Activated B cell treated with CpG ODN at 0.5 μM for 24 hours (primary cell): ENCODE data around the gene GPATCH1. TPM values are rescaled to one million over a fixed set of nuclear protein-coding genes. Genes with fewer than 3 reads are reported as not detected.
"Not testable (repeated sequence)": the region's sequence is repeated elsewhere in the genome, so short reads cannot be mapped to it uniquely, and the experiment has no call there.

Source experiments
- ATAC-seq: fragments of 200-7000 bp; cut with Tn5 transposase; one replicate; pipeline ENCODE4 v1.10.0; 2021; ENCODE audit warnings: low read depth, mild to moderate bottlenecking, moderate library complexity
- CTCF ChIA-PET: fragments of 350-600 bp; sonication (Branson Sonifier 250); formaldehyde crosslinking; loops from one replicate; lab custom pipeline; 2021; ENCODE audit warnings: antibody characterized with exemption; lab: Charles Lee
- POLR2A ChIA-PET: fragments of 350-600 bp; sonication (Branson Sonifier 250); formaldehyde crosslinking; loops from one replicate; lab custom pipeline; 2021; ENCODE audit warnings: antibody characterized with exemption; lab: Charles Lee
- DNase-seq: peaks from one replicate; pipeline ENCODE4 v3.0.0; 2022
- H3K27ac Mint-ChIP-seq: one replicate; pipeline ENCODE4 v1.8.0; 2020; ENCODE audit warnings: mixed read lengths
- H3K27me3 Mint-ChIP-seq: one replicate; pipeline ENCODE4 v1.8.0; 2021; ENCODE audit warnings: mixed read lengths
- H3K36me3 Mint-ChIP-seq: one replicate; pipeline ENCODE4 v1.8.0; 2021; ENCODE audit warnings: low read depth, mixed read lengths
- H3K4me1 Mint-ChIP-seq: one replicate; pipeline ENCODE4 v1.8.0; 2021; ENCODE audit warnings: mixed read lengths
- H3K4me3 Mint-ChIP-seq: one replicate; pipeline ENCODE4 v1.8.0; 2020; ENCODE audit warnings: mild to moderate bottlenecking, mixed read lengths
- H3K9me3 Mint-ChIP-seq: one replicate; pipeline ENCODE4 v1.8.0; 2020; ENCODE audit warnings: mixed read lengths
- intact Hi-C: fragments of 100-400 bp; cut with micrococcal nuclease; formaldehyde crosslinking; loops from one replicate; pipeline ENCODE4 v1.15.1; 2024
- total RNA-seq: library from RNA; stranded (reverse); gene quantifications from 2 replicates; pipeline ENCODE4 v1.2.3, GENCODE V29; 2022
- TF ChIP-seq, protein P1 (sequence below): fragments of 200-600 bp; IDR thresholded peaks from one replicate; pipeline ENCODE4 v1.8.0; 2022; ENCODE audit warnings: antibody characterized with exemption, mild to moderate bottlenecking

The GPATCH1 gene
- total RNA-seq, 1 donor from 2014 or later, result 12.8 TPM

- intact Hi-C loops, result no loop called here
- TF ChIP-seq, protein P1, sequence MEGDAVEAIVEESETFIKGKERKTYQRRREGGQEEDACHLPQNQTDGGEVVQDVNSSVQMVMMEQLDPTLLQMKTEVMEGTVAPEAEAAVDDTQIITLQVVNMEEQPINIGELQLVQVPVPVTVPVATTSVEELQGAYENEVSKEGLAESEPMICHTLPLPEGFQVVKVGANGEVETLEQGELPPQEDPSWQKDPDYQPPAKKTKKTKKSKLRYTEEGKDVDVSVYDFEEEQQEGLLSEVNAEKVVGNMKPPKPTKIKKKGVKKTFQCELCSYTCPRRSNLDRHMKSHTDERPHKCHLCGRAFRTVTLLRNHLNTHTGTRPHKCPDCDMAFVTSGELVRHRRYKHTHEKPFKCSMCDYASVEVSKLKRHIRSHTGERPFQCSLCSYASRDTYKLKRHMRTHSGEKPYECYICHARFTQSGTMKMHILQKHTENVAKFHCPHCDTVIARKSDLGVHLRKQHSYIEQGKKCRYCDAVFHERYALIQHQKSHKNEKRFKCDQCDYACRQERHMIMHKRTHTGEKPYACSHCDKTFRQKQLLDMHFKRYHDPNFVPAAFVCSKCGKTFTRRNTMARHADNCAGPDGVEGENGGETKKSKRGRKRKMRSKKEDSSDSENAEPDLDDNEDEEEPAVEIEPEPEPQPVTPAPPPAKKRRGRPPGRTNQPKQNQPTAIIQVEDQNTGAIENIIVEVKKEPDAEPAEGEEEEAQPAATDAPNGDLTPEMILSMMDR, result no peak
- Mint-ChIP-seq H3K36me3 (peaks cover 3% of the 10 kb centered on the region), H3K4me1 (peaks cover 10% of the 10 kb centered on the region), H3K27me3 (no peaks in the 10 kb centered on the region), H3K4me3 (no peak overlapping the region), H3K9me3 (no peaks in the 10 kb centered on the region), H3K27ac (no peak overlapping the region)
- ChIA-PET POLR2A (no interaction called here), CTCF (no interaction called here)
- no peak for ATAC-seq
- no peak for DNase-seq
Observed at GRCh38 chr19:33039108-33039599, 41.8 kb upstream of the GPATCH1 start.

GRCh38 chr19:33039815-33040214 is 41.2 kb upstream of the GPATCH1 start:
- H3K4me3 Mint-ChIP-seq, result no peak overlapping the region
- no peaks in the 10 kb centered on the region for H3K9me3 Mint-ChIP-seq
- peaks cover 10% of the 10 kb centered on the region for H3K4me1 Mint-ChIP-seq
- intact Hi-C loops, result no loop called here
- ChIA-PET POLR2A (no interaction called here), CTCF (no interaction called here)
- DNase-seq (no peak), ATAC-seq (no peak)
- H3K27me3 Mint-ChIP-seq, result no peaks in the 10 kb centered on the region
- TF ChIP-seq, protein P1, result no peak
- H3K36me3 Mint-ChIP-seq, result peaks cover 3% of the 10 kb centered on the region
- no peak overlapping the region for H3K27ac Mint-ChIP-seq

DNA sequence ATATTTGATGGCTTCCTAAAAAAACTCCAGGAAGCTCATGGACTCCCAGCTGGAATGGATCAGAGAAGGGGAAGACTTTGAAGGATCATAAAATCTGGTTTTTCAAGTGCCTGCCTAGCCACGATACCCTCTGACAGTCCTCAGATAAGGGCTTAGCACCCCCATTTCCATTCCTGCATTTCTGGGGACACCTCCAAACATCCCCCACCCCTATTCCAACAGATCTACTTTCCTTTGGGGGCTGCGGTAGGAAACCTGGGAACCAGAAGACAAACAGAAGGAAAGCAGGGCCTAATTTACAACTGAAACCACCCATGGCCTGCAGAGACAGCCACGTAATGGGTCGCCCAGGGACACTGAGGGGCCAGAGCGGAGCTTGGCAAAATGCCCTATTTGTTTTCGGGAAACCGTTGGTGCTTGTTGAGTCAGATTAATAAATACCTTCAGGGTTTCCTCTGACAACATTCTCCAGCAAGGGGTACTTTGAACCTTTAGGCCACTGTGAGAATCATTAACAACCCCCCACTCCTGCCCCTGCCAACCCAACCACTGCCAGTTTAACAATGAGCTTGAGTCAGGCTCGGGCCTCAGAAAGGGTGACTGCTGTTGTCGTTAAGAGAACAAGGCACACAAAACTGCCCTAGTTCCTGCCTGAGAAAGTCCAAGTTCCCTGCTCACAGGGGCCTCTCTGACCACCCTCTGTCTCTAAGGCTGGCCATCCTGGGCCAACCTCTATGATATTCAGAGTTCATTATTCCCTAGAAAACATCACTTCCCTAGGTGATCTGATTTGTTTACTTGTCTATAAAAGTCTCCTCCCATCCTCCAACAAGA is 39.8 kb upstream of the GPATCH1 start:
- no peak for DNase-seq
- H3K4me3 Mint-ChIP-seq, result no peak overlapping the region
- no peaks in the 10 kb centered on the region for H3K9me3 Mint-ChIP-seq
- no peaks in the 10 kb centered on the region for H3K27me3 Mint-ChIP-seq
- CTCF ChIA-PET, result no interaction called here
- no peak overlapping the region for H3K27ac Mint-ChIP-seq
- no peak for ATAC-seq
- TF ChIP-seq, protein P1, result no peak
- POLR2A ChIA-PET, result no interaction called here
- peaks cover 3% of the 10 kb centered on the region for H3K36me3 Mint-ChIP-seq
- intact Hi-C loops, result no loop called here
- peaks cover 10% of the 10 kb centered on the region for H3K4me1 Mint-ChIP-seq

- H3K27ac Mint-ChIP-seq, ATAC-seq, H3K27me3 Mint-ChIP-seq, POLR2A ChIA-PET, H3K4me3 Mint-ChIP-seq, DNase-seq, H3K4me1 Mint-ChIP-seq, CTCF ChIA-PET, H3K36me3 Mint-ChIP-seq, intact Hi-C loops, H3K9me3 Mint-ChIP-seq: not testable (repeated sequence)
Observed at GRCh38 chr19:33041828-33042160, 39.2 kb upstream of the GPATCH1 start.

- ATAC-seq, result no peak
- TF ChIP-seq, protein P1, result no peak
- Mint-ChIP-seq H3K4me3 (no peak overlapping the region), H3K36me3 (peaks cover 3% of the 10 kb centered on the region), H3K27ac (no peak overlapping the region), H3K4me1 (no peaks in the 10 kb centered on the region), H3K9me3 (no peaks in the 10 kb centered on the region), H3K27me3 (no peaks in the 10 kb centered on the region)
- no peak for DNase-seq
- ChIA-PET POLR2A (no interaction called here), CTCF (no interaction called here)
- intact Hi-C loops, result no loop called here
Observed at GRCh38 chr19:33047422-33047821, 33.6 kb upstream of the GPATCH1 start.
